ENCODE results near the gene PPM1N. TPM values are rescaled to one million over a fixed set of nuclear protein-coding genes. Genes with fewer than 3 reads are reported as not detected.
"Not testable (repeated sequence)": the region's sequence is repeated elsewhere in the genome, so short reads cannot be mapped to it uniquely, and the experiment has no call there.

The PPM1N gene
- total and polyA plus RNA-seq, 11 donors, result 0.23 to 2.7 (median 0.65) TPM; not detected in 5

DNA sequence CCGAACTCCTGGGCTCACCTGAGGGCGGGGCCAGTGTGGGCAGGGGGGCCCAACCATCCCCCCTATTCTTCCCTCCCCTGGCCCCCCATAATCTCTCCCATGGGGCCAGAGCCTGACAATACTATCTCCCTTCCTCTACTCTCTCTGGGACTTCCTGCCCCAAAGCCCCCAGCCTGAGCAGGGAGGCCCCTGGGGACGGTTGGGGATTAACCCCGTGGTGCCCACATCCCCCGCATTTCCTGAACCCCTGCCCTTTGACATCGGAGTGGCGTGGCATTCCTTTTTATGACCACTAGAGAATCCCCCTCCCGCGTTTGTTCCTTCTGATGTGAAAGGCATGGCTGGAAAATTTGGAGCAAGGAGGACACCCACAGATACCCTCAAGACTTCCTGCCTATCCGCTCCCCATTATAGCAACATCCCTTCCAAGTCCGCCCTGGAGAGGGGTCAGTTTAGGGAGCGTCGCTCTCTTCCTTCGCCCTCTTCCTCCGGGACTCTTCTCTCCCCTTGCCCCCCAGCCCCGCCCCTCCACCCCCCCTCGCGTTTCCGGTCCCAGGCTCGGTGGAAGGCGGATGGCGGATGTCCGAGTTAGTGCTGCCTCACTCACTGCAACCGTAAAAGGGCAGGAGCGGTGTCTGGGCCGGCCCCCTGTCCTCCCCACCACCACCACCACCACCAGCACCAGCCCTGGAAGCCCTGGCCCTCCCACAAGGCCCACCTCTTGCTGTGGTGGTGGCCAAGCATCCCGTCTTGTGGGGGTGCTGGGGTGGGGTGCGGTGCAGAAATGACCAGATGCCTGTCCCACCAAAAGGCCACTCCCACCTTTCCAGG lies 10.8 kb downstream of the PPM1N start:
- Histone ChIP-seq H3K27me3 (no peaks in the 10 kb centered on the region), H3K27ac (peak overlapping the region; percentile 84 to 99 (median 96)), H3K9me3 (no peaks in the 10 kb centered on the region), H3K36me3 (peaks cover 0 to 21% (median 0%) of the 10 kb centered on the region in 9 donors), H3K4me1 (peaks cover 0 to 63% (median 28%) of the 10 kb centered on the region in 12 donors), H3K4me3 (peak overlapping the region; percentile 78 to 100 (median 96))
- peak; percentile 83 to 90 (median 88) for DNase-seq
- TF ChIP-seq, protein P1, sequence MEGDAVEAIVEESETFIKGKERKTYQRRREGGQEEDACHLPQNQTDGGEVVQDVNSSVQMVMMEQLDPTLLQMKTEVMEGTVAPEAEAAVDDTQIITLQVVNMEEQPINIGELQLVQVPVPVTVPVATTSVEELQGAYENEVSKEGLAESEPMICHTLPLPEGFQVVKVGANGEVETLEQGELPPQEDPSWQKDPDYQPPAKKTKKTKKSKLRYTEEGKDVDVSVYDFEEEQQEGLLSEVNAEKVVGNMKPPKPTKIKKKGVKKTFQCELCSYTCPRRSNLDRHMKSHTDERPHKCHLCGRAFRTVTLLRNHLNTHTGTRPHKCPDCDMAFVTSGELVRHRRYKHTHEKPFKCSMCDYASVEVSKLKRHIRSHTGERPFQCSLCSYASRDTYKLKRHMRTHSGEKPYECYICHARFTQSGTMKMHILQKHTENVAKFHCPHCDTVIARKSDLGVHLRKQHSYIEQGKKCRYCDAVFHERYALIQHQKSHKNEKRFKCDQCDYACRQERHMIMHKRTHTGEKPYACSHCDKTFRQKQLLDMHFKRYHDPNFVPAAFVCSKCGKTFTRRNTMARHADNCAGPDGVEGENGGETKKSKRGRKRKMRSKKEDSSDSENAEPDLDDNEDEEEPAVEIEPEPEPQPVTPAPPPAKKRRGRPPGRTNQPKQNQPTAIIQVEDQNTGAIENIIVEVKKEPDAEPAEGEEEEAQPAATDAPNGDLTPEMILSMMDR (IDR thresholded peaks at IDR 0.05), result no peak
- no peak for TF ChIP-seq POLR2A (IDR thresholded peaks at IDR 0.05)
- 1% methylated on average over 22 to 28 of the region's 28 CpGs for WGBS, 4 donors
- peak; percentile 27 to 77 (median 56) for ATAC-seq
- intact Hi-C loops (cut with DNase I), result loop anchor here in 3 of 10 donors (5.0 kb wide), 3 partner anchors 73 to 183 kb away; partner anchors contain the start of genes OPA3 (in 2 of the 3), QPCTL (in 1 of the 3) and SNRPD2 (in 1 of the 3)

DNA sequence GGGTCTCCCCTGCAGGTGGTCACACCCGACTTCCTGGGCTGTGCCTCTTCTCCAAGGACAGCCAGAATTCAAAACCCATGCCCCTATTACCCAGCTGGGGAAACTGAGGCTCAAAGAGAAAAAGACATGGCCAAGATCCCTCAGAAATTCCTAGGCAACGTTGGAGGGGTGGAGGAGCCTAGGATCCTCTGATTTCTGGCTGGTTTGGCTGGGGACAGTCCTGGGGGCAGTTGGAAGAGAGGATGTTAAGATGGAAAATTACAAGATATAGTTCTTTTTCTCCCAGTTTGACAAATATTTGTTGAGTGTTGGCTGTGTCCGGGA lies 11.4 kb downstream of the PPM1N start:
- intact Hi-C loops (cut with DNase I), result loop anchor here in 3 of 10 donors (5.0 kb wide), 3 partner anchors 73 to 183 kb away; partner anchors contain the start of genes OPA3 (in 2 of the 3), QPCTL (in 1 of the 3) and SNRPD2 (in 1 of the 3)
- Histone ChIP-seq H3K27ac (peak overlapping the region; percentile 84 to 99 (median 96)), H3K9me3 (no peaks in the 10 kb centered on the region), H3K4me1 (peaks cover 5 to 68% (median 34%) of the 10 kb centered on the region in 12 donors), H3K4me3 (peak overlapping the region; percentile 78 to 100 (median 96)), H3K36me3 (peaks cover 0 to 21% (median 0%) of the 10 kb centered on the region in 9 donors), H3K27me3 (no peaks in the 10 kb centered on the region)
- DNase-seq (peak in 1 of 5 donors; percentile 25), ATAC-seq (no peak)
- TF ChIP-seq POLR2A (IDR thresholded peaks at IDR 0.05), result no peak
- TF ChIP-seq, protein P1 (IDR thresholded peaks at IDR 0.05), result no peak
- 13 to 21% (median 20%) methylated on average over 3 of the region's 3 CpGs for WGBS, 4 donors

- Histone ChIP-seq H3K4me1 (peaks cover 9 to 70% (median 41%) of the 10 kb centered on the region in 12 donors), H3K36me3 (peaks cover 0 to 21% (median 0%) of the 10 kb centered on the region in 9 donors), H3K27ac (peak overlapping the region in 10 of 12 donors; percentile 14 to 99 (median 94)), H3K4me3 (peak overlapping the region in 5 of 12 donors; percentile 78 to 100 (median 95))
- ATAC-seq; intact Hi-C loops (cut with DNase I); H3K27me3 ChIP-seq; H3K9me3 ChIP-seq: not testable (repeated sequence)
- 82 to 85% (median 83%) methylated on average over 10 to 11 of the region's 11 CpGs for WGBS, 4 donors
- DNase-seq, result peak in 2 of 5 donors; percentile 11 to 35
These were observed 12.1 kb downstream of the PPM1N start for GRCh38 chr19:45510352-45510751.

GRCh38 chr19:45511074-45511473 lies 12.8 kb downstream of the PPM1N start:
- 89 to 94% (median 91%) methylated on average over 5 of the region's 5 CpGs for WGBS, 4 donors
- intact Hi-C loops (cut with DNase I), result no loop called here
- no peak for ATAC-seq

More at GRCh38 chr19:45511074-45511473, 12.8 kb downstream of the PPM1N start:
- Histone ChIP-seq H3K36me3 (peaks cover 0 to 21% (median 0%) of the 10 kb centered on the region in 9 donors), H3K27me3 (no peaks in the 10 kb centered on the region), H3K4me1 (peaks cover 9 to 70% (median 45%) of the 10 kb centered on the region in 12 donors), H3K9me3 (no peaks in the 10 kb centered on the region), H3K4me3 (no peak overlapping the region), H3K27ac (peak overlapping the region in 2 of 12 donors; percentile 97 to 99)
- TF ChIP-seq POLR2A (IDR thresholded peaks at IDR 0.05), result no peak
- TF ChIP-seq, protein P1 (IDR thresholded peaks at IDR 0.05), result no peak
- DNase-seq, result no peak
